GM12874 (cell line): ENCODE data around the gene DPPA4.

Experiments used
- CTCF ChIP-seq: IDR thresholded peaks from 2 replicates; pipeline ENCODE4 v1.5.1; 2011; ENCODE audit warnings: low read depth, mild to moderate bottlenecking, control low read depth, low read length, moderate library complexity; ENCODE audit not compliant: insufficient read depth

DPPA4 gene

DNA sequence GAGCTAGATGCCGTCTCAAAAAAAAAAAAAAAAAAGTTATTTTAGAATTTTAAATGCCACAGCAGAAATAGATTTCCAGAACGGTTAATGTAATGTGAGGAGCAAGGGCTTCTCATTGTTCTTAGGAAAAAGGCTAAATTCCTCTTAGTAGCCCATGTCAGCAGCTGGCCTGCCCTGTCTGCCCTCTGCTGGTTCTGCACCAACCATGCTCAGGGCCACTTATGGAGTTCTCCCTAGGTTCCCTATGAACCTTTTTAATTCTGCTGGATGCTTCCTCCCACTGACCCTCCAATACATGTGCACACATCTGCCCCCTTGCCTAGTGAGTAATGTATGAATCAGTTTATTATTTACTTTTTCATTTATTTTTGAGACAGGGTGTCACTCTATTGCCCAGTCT, 32.2 kb upstream of the DPPA4 start:
- no peak for TF ChIP-seq CTCF

DNA sequence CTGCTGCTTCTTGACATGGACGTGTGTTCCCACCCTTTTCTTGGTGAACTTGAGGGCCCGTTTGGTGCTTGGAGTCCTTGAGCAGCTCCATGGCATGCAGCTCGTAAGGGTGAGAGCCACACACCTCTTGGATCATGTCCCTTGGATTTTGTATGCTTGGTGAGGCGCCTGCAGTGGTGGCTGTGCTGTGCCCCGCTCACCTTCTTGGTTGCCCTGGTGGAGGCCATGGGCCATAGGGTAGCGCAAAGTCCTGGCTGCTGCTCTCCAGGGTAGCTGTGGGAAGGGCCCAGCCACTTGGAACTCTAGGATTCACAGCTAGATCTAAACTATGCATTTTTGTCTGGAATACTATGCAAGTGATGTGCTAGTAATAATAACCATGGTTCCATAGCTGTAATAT, 26.7 kb upstream of the DPPA4 start:
- TF ChIP-seq CTCF, result no peak

GRCh38 chr3:109363634-109364033, 26.3 kb upstream of the DPPA4 start:
- TF ChIP-seq CTCF, result no peak

DNA sequence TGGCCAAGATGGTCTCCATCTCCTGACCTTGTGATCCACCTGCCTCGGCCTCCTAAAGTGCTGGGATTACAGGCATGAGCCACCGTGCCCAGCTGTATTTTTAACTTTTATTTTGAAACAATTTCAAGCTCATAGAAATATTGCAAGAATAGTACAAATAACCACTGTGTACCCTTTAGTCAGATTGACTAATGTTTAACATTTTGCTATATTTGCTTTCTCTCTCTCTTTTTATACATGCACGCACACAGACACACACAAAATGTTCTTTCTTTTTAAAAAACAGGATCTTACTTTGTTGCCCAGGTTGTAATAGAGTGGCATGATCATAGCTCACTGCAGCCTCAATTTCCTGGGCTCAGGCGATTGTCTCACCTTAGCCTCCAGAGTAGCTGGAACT, 25.5 kb upstream of the DPPA4 start:
- no peak for TF ChIP-seq CTCF

GRCh38 chr3:109356442-109357155, 19.3 kb upstream of the DPPA4 start:
- no peak for TF ChIP-seq CTCF

DNA sequence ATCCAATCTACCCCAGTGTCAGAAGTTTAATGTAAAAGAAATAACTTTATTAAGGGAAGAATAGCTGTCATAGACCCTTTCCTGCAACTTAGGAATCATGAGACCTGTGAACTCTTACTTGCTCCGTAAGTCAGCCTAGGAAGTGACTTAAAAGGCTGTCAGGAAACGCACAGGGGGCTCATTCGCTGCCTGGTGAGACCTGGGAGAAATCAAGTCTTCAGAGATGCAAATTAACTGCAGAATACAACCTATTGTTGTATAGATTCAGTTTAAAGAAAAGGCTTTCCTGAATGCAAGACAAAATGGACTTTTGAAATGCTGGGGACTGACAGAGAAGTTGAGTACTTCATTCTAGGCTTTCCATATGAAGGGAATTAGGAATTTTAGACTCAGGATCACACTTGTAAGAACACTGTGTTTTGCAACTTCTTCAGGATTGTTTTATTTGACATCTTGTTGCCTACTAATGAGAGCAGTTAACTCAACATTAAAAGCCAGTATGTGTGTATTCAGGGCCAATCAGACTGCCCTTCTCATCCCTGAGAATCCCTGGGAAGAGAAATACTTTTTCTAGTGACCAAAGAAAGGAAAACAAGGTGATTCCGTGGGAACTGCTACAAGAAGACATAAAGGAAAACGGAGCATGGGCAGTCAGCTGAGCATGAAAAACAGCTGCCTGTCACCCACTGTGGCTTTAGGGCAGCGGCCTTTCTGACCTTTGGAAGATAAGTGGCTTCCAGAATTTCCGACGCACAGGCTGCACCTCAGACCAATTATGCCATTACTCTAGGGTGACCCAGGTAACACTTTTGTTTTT, 18.5 kb upstream of the DPPA4 start:
- TF ChIP-seq CTCF, result no peak

GRCh38 chr3:109353057-109353456, 15.7 kb upstream of the DPPA4 start:
- no peak for TF ChIP-seq CTCF
